CD4-positive, alpha-beta T cell treated with Interleukin-15 for 4 hours (primary cell): ENCODE data around the gene HNF1A.
"Not testable (repeated sequence)": the region's sequence is repeated elsewhere in the genome, so short reads cannot be mapped to it uniquely, and the experiment has no call there.

Experiments used
- DNase-seq: peaks from one replicate; pipeline ENCODE4 v3.0.0-alpha.2; 2020; ENCODE audit warnings: low spot score

The HNF1A gene

GRCh38 chr12:121011820-121012219 lies 33.5 kb downstream of the HNF1A start:
- no peak for DNase-seq

GRCh38 chr12:121013715-121014114 lies 35.4 kb downstream of the HNF1A start:
- DNase-seq: no peak

DNA sequence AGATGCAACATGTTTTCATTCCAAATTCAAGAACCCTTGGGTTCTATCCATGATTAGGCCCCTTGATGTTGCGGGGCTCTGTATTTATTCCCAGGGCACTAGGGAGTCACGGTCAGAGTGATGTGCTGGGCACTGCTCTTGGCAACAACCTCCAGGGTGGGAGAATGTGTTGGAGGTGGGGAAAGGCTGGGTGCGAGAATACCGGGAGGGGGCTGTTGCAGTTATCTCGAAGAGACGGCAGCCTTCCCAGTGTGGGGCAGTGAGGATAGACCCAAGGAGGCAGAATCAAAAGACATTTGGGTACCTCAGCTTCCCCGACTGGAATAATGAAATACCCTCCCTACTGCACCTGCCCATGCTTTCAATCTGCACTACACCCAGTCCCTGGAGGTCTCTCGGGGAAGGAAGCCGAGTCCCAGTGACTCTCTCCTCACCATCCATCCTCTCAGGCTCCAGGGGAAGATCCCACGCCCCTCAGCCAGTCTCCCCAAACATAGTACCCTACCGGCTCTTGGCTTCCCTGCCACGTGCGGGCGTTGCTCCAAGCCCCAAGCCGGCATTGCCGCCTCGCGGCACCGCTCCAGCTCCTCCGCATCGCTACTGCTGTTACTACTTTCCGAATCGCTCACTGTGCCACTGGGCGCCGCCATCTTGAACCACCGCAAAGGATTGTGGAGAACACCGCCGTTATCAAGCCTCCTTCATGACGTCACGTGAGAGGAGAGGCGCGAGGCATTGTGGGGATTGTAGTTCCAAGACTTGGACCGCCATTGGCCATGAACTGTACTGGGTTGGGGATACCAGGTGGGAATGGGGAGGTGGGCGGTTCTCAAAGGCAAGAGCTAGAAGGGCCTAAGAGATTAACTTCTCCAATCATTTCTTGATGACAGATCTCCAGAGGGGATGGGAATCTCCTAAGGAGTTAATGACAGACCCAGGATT lies 37.8 kb downstream of the HNF1A start, which contains the start of gene C12orf43:
TSS of gene C12orf43 (minus strand) at position 663 of the 942 bp plus-strand sequence. CDS start at position 650, 13 bp downstream.
- peak; percentile 92 for DNase-seq

GRCh38 chr12:121017966-121018491 lies 39.7 kb downstream of the HNF1A start:
- DNase-seq: no peak

DNA sequence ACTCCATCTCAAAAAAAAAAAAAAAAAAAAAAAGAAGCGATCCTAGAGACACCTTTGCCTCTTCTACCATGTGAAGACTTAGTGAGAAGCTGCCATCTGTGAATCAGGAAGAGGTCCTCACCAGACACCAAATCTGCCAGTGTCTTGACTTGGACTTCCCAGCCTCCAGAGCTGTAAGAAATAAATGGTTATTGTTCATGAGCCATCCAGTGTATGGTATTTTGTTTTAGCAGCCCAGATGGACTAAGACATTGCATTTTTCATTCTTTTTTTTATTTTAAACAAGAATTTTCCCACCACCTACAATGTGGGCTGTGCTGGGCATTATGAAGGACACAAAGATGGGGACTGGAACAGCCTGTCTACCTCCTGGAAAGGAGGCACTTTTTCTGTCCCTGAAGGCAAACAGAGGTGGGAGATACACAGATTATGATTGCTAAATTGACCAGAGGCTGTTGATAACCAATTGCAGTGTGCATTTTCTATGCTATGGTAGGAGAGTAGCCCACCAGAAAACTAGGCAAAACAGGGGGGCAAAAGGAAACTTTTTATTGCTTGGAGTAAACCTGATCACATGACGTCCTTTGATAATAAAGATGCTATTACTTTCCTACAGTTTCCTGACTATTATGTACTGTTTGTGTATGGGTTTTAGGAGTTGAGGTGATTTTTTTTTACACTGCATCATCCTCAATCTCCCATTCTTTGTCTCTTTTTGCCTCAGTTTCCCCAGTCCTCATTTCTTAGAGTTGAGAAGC lies 40.7 kb downstream of the HNF1A start:
- no peak for DNase-seq

- DNase-seq: no peak
These were observed 43.4 kb downstream of the HNF1A start for GRCh38 chr12:121021754-121022153.

DNA sequence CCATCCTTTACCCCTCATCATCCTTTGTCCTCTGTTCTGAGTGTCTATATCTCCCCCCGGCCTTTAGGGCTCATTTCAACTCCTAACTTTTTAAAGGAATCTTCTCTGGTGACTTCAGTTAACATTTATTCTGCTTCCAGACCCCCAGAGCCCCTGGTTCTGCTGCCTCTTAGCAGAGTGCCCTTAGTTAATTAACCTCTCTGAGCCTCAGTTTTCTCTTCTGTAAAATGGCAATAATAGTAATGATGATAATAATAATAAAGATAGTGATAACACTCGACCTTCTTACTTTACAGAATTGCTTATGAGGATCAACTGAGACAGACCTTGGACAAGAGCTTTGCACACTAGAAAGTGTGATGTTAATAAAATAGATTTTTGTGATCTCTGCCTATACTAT lies 44.4 kb downstream of the HNF1A start:
- DNase-seq: no peak

DNA sequence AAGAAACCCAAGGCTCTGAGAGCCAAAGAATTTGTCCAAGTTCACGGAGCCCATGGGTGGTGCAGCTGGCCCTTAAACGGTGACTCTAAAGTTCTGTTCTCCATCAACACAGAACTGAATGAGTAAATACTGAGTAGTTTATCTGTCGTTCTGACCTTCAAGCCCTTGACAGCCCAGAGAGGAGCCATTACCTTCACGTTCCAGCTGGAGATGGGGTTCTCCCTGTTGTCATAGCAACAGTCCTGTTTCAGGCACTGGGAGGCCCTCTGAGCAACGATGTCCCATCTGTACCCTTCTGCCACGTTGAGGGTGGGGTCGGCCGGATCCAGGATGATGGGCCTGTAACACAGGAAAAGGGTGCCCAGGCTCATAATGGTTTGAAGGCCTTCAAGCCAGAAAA lies 45.5 kb downstream of the HNF1A start:
- DNase-seq: no peak

DNA sequence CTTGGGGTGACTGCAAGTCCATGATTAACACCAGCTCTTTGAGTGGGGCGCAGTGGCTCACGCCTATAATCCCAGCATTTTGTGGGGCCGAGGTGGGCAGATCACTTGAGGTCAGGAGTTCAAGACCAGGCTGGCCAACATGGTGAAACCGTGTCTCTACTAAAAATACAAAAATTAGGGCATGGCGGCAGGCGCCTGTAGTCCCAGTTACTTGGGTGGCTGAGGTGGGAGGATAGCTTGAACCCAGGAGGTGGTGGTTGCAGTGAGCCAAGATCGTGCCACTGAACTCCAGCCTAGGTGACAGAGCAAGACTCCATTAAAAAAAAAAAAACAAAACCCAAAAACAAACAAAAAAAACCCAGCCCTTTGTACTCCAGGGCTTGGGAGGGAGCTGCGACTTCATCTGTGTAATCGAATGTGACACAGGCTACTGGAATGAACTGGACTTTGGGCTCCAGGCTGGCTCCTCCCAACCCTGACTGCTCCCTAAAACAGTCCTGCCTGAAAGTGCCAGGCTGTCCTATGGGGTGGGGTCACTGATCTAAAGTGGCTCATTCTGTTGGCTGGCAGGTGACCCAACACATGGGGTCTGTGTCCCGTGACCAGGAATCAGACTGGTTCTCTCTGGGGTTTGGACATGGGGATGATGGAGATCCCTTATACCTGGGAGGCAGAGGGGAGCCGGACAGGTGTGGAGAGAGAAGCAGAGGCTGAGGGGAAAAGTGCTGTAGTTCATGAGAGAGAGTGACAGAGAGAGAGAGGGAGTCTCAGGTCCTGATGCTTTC lies 47.3 kb downstream of the HNF1A start:
- DNase-seq: no peak

DNA sequence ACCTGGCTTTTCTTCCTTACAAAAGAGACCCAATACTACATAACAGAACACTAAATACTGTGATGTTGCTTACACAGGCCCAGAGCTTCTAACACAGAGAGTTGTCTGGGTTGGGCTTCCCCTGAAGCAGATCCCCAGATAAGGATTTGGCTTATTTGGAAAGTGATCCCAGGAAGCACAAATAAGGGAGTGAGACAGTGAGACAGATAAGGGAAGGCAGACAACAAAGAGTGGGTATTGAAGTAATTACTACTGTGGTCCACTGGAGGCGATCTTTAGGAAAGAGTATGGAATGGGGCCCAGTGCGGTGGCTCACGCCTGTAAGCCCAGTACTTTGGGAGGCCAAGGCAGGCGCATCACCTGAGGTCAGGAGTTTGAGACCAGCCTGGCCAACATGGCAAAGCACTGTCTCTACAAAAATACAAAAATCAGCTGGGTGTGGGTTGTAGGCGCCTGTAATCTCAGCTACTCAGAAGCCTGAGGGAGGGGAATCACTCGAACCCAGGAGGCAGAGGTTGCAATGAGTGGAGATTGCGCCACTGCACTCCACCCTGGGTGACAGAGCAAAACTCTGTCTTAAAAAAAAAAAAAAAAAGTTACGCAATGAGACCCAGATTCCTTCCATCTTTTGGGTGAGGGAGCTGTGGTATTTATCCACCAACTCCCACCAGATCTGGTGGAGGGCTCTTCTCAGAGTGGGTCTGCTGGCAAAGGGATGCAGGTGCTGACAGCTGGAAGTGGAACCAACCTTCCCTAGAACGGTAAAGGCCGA lies 48.1 kb downstream of the HNF1A start:
- DNase-seq: no peak

GRCh38 chr12:121030576-121031212 lies 52.4 kb downstream of the HNF1A start:
- DNase-seq: no peak

DNA sequence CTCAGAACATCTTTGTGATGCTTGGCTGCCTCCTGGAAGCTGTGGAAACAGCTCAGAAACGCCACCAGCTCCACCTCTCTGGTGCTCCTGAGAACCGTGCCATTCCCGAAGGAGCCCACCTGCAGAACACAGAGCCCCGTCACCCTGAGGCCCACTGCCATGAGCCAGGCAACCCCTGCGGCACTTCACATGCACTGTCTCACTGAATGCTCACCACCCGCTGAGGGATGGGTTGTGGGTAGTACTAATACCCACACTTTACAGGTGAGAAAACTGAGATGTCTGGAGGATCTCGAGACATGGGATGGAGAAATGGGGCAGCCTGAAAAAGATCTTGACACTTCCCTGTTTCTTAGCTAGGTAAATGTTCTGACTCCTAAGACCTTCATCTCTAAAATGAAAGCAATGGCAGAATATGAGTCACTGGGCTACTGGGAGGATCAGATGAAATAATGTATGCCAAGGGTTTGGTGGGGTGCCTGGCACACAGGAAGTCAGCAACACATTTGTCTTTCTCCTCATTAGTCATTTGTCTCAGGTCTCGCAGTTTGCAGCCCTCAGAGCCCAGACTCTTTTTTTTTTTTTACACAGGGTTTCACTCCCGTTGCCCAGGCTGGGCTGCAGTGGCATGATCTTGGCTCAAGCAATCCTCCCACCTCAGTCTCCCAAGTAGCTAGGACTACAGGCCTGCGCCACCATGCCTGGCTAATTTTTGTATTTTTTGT lies 55.4 kb downstream of the HNF1A start:
- peak; percentile 87 for DNase-seq

GRCh38 chr12:121034616-121035305 lies 56.4 kb downstream of the HNF1A start:
- peak; percentile 12 for DNase-seq

DNA sequence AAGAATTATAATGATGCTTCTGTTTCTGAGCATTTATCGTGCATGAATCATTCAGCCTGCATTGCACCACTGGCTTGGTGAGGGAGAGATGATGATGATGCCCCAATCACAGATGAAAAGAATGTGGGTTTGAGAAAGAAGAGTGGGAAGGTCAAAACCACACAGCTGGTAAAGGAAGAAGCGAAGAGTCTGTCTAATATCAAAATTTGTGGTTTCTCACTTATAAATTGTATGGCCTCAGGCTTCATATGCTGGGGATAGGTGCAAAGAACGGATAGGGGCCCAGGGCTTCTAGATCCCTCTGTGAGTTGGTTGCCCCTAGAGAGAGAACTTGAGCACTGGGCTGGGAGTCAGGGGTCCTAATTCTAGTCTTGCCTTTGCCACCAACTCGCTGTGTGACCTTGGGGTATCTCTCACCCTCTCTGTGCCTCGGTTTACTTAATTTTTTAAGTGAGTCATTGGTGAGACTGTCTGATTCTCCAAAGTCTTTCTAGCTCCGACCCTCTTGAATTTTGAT lies 58.5 kb downstream of the HNF1A start:
- peak; percentile 71 for DNase-seq

- peak; percentile 74 for DNase-seq
These were observed 60.7 kb downstream of the HNF1A start, which contains the start of gene OASL for GRCh38 chr12:121038861-121039668. Gene OASL, minus strand, starts transcription at chr12:121039246. Its CDS starts 275 bp downstream, at chr12:121038971.

GRCh38 chr12:121043067-121043466 lies 64.7 kb downstream of the HNF1A start:
- no peak for DNase-seq

DNA sequence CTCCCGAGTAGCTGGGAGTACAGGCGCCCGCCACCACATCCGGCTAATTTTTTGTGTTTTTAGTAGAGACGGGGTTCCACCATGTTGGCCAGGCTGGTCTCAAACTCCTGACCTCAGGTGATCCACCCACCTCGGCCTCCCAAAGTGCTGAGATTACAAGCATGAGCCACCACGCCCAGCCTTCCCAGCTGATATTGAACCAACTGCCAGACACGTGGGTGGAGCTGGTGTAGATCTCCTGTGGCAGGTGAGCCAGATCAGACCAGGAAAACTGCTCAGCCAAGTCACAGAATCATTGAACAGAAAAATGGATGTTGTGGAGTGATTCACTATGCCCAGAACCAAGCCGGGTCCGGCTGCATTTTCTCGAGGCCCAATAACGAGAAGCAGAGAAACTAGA lies 69.1 kb downstream of the HNF1A start:
- not testable (repeated sequence) for DNase-seq

DNA sequence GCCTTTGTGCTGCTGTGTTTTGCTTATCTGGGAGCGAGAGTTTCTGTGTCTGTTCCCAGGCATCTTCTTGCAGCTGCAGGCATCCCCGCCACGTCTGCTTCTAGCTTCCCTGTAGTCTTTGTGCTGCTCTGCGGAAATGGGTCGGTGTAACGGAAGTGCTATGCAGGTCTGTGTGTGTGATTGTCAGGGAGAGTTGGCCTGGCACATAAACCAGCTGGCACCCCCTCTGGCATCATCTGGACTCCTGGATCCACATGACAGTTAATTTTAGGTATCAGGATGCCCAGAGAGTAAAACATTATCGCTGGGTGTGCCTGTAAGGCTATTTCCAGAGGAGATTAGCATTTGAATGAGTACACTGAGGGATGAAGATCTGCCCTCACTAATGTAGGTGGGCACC lies 70.1 kb downstream of the HNF1A start:
- DNase-seq: peak; percentile 10
